Measurements from ENCODE around the gene BTRC. TPM values are rescaled to one million over a fixed set of nuclear protein-coding genes. Genes with fewer than 3 reads are reported as not detected.

BTRC gene
- total RNA-seq, 1 experiment from 2014 or later, result 22.4 TPM

DNA sequence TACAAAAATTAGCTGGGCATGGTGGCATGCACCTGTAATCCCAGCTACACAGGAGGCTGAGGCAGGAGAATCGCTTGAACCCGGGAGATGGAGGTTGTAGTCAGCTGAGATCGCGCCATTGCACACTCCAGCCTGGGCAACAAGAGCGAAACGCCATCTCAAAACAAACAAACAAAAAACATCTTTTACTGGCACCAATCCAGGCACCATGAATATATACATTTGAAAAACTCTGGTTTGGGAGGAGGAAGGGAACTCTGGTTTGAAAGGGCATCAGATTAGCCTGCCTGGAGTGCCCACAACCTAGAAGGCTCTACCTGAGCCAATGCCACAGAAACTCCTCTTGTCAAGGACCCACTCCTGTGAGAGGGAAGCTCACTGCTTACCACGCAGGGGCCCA is 218.2 kb downstream of the BTRC start:
- Mint-ChIP-seq H3K4me3 (no peak overlapping the region), H3K27me3 (ENCODE audit: low read depth) (peaks cover 59% of the 10 kb centered on the region), H3K36me3 (peaks cover 3% of the 10 kb centered on the region), H3K4me1 (peaks cover 29% of the 10 kb centered on the region), H3K27ac (no peak overlapping the region), H3K9me3 (peaks cover 2% of the 10 kb centered on the region; the same call in 1 of the 2 replicates)
- TF ChIP-seq, protein P1, sequence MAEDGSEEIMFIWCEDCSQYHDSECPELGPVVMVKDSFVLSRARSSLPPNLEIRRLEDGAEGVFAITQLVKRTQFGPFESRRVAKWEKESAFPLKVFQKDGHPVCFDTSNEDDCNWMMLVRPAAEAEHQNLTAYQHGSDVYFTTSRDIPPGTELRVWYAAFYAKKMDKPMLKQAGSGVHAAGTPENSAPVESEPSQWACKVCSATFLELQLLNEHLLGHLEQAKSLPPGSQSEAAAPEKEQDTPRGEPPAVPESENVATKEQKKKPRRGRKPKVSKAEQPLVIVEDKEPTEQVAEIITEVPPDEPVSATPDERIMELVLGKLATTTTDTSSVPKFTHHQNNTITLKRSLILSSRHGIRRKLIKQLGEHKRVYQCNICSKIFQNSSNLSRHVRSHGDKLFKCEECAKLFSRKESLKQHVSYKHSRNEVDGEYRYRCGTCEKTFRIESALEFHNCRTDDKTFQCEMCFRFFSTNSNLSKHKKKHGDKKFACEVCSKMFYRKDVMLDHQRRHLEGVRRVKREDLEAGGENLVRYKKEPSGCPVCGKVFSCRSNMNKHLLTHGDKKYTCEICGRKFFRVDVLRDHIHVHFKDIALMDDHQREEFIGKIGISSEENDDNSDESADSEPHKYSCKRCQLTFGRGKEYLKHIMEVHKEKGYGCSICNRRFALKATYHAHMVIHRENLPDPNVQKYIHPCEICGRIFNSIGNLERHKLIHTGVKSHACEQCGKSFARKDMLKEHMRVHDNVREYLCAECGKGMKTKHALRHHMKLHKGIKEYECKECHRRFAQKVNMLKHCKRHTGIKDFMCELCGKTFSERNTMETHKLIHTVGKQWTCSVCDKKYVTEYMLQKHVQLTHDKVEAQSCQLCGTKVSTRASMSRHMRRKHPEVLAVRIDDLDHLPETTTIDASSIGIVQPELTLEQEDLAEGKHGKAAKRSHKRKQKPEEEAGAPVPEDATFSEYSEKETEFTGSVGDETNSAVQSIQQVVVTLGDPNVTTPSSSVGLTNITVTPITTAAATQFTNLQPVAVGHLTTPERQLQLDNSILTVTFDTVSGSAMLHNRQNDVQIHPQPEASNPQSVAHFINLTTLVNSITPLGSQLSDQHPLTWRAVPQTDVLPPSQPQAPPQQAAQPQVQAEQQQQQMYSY (CRISPR knock-in tag; IDR thresholded peaks at IDR 0.05), result no peak
- TF ChIP-seq, protein P2, sequence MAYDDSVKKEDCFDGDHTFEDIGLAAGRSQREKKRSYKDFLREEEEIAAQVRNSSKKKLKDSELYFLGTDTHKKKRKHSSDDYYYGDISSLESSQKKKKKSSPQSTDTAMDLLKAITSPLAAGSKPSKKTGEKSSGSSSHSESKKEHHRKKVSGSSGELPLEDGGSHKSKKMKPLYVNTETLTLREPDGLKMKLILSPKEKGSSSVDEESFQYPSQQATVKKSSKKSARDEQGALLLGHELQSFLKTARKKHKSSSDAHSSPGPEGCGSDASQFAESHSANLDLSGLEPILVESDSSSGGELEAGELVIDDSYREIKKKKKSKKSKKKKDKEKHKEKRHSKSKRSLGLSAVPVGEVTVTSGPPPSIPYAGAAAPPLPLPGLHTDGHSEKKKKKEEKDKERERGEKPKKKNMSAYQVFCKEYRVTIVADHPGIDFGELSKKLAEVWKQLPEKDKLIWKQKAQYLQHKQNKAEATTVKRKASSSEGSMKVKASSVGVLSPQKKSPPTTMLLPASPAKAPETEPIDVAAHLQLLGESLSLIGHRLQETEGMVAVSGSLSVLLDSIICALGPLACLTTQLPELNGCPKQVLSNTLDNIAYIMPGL (CRISPR knock-in tag; IDR thresholded peaks at IDR 0.05), result no peak
- TF ChIP-seq, protein P3, sequence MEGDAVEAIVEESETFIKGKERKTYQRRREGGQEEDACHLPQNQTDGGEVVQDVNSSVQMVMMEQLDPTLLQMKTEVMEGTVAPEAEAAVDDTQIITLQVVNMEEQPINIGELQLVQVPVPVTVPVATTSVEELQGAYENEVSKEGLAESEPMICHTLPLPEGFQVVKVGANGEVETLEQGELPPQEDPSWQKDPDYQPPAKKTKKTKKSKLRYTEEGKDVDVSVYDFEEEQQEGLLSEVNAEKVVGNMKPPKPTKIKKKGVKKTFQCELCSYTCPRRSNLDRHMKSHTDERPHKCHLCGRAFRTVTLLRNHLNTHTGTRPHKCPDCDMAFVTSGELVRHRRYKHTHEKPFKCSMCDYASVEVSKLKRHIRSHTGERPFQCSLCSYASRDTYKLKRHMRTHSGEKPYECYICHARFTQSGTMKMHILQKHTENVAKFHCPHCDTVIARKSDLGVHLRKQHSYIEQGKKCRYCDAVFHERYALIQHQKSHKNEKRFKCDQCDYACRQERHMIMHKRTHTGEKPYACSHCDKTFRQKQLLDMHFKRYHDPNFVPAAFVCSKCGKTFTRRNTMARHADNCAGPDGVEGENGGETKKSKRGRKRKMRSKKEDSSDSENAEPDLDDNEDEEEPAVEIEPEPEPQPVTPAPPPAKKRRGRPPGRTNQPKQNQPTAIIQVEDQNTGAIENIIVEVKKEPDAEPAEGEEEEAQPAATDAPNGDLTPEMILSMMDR (IDR thresholded peaks at IDR 0.05), result no peak
- TF ChIP-seq JUN (CRISPR knock-in tag; IDR thresholded peaks at IDR 0.05), result no peak
- TF ChIP-seq E2F4 (CRISPR knock-in tag; IDR thresholded peaks at IDR 0.05; ENCODE audit: borderline replicate concordance, low read depth), result no peak
- TF ChIP-seq AR (CRISPR knock-in tag; IDR thresholded peaks at IDR 0.05), result no peak
- TF ChIP-seq ELF4 (CRISPR knock-in tag; IDR thresholded peaks at IDR 0.05; ENCODE audit: low read depth), result no peak
- no peak for TF ChIP-seq ZNF317 (CRISPR knock-in tag; IDR thresholded peaks at IDR 0.05; ENCODE audit: borderline replicate concordance, low read depth)
- TF ChIP-seq PREB (CRISPR knock-in tag; IDR thresholded peaks at IDR 0.05; ENCODE audit: borderline replicate concordance), result no peak
- TF ChIP-seq NFYB (CRISPR knock-in tag; conservative IDR thresholded peaks at IDR 0.05; ENCODE audit: low read depth), result no peak
- no peak for TF ChIP-seq ZNF219 (CRISPR knock-in tag; IDR thresholded peaks at IDR 0.05; ENCODE audit: borderline replicate concordance)
- TF ChIP-seq JAZF1 (CRISPR knock-in tag; IDR thresholded peaks at IDR 0.05), result no peak
- no peak for TF ChIP-seq CREM (CRISPR knock-in tag; IDR thresholded peaks at IDR 0.05)
- TF ChIP-seq ZNF396 (CRISPR knock-in tag; IDR thresholded peaks at IDR 0.05; ENCODE audit: borderline replicate concordance), result no peak
- no peak for TF ChIP-seq ESRRA (CRISPR knock-in tag; IDR thresholded peaks at IDR 0.05; ENCODE audit: borderline replicate concordance)
- DNase-seq (ENCODE audit: low spot score), result no peak
- ChIA-PET CTCF (interaction anchor here (2.0 to 4.6 kb wide), 7 partner anchors 30 to 531 kb away, joined by 6 to 80 read pairs (median 30); partner anchors contain the start of gene NPM3), POLR2A (no interaction called here)
- ATAC-seq, result no peak
